ENCODE measurements around the gene EDAR. TPM values are rescaled to one million over a fixed set of nuclear protein-coding genes. Genes with fewer than 3 reads are reported as not detected.

Gene EDAR
- total RNA-seq, 6 donors from 2014 or later: under 0.01 to 0.13 (median 0.09) TPM; not detected in 3

- no peaks in the 10 kb centered on the region for H3K4me1 ChIP-seq
- ATAC-seq (ENCODE audit: low FRiP score in 2 of 2) (no peak), DNase-seq (no peak)
- peaks cover 0 to 2% (median 0%) of the 10 kb centered on the region in 4 donors for H3K36me3 ChIP-seq
- TF ChIP-seq CTCF (IDR thresholded peaks at IDR 0.05) (peak in 2 of 6 experiments; percentile 11 to 13), EP300 (IDR thresholded peaks at IDR 0.05) (no peak)
- H3K9me3 ChIP-seq: no peaks in the 10 kb centered on the region
- 43% methylated on average over 1 of the region's 1 CpG for WGBS, 2 donors
- no peak overlapping the region for H3K27ac ChIP-seq
- no peaks in the 10 kb centered on the region for H3K27me3 ChIP-seq
- no peak overlapping the region for H3K4me3 ChIP-seq
Measured at GRCh38 chr2:108855194-108855593, 133.8 kb downstream of the EDAR start.

- Histone ChIP-seq H3K27me3 (no peaks in the 10 kb centered on the region), H3K36me3 (peaks cover 0 to 2% (median 0%) of the 10 kb centered on the region in 4 donors), H3K9me3 (no peaks in the 10 kb centered on the region), H3K4me3 (no peak overlapping the region), H3K27ac (no peak overlapping the region), H3K4me1 (no peaks in the 10 kb centered on the region)
- 77 to 80% methylated on average over 1 of the region's 1 CpG for WGBS, 2 donors
- DNase-seq (no peak), ATAC-seq (ENCODE audit: low FRiP score in 2 of 2) (no peak)
- TF ChIP-seq EP300 (IDR thresholded peaks at IDR 0.05): no peak
- no peak for TF ChIP-seq POLR2A (IDR thresholded peaks at IDR 0.05)
- no peak for TF ChIP-seq POLR2AphosphoS5 (IDR thresholded peaks at IDR 0.05)
- no peak for TF ChIP-seq CTCF (IDR thresholded peaks at IDR 0.05)
Measured at GRCh38 chr2:108854484-108854883, 134.5 kb downstream of the EDAR start.

GRCh38 chr2:108853421-108853820, 135.6 kb downstream of the EDAR start:
- no peak overlapping the region for H3K27ac ChIP-seq
- H3K36me3 ChIP-seq: peaks cover 0 to 2% (median 0%) of the 10 kb centered on the region in 4 donors
- H3K27me3 ChIP-seq: no peaks in the 10 kb centered on the region
- no peak overlapping the region for H3K4me3 ChIP-seq
- no peaks in the 10 kb centered on the region for H3K4me1 ChIP-seq
- ATAC-seq (ENCODE audit: low FRiP score in 2 of 2) (no peak), DNase-seq (no peak)
- 83 to 87% methylated on average over 2 of the region's 2 CpGs for whole genome bisulfite sequencing, 2 donors
- no peaks in the 10 kb centered on the region for H3K9me3 ChIP-seq
- no peak for TF ChIP-seq POLR2AphosphoS5 (IDR thresholded peaks at IDR 0.05)
- TF ChIP-seq CTCF (IDR thresholded peaks at IDR 0.05): no peak
- TF ChIP-seq EP300 (IDR thresholded peaks at IDR 0.05): no peak
- no peak for TF ChIP-seq POLR2A (IDR thresholded peaks at IDR 0.05)

- DNase-seq: no peak
- no peak for TF ChIP-seq POLR2A (IDR thresholded peaks at IDR 0.05)
- TF ChIP-seq CTCF (IDR thresholded peaks at IDR 0.05): no peak
- TF ChIP-seq POLR2AphosphoS5 (IDR thresholded peaks at IDR 0.05): no peak
- no peak for TF ChIP-seq EP300 (IDR thresholded peaks at IDR 0.05)
- Histone ChIP-seq H3K4me1 (no peaks in the 10 kb centered on the region), H3K4me3 (no peak overlapping the region), H3K27ac (no peak overlapping the region), H3K36me3 (peaks cover 0 to 2% (median 0%) of the 10 kb centered on the region in 4 donors), H3K27me3 (no peaks in the 10 kb centered on the region), H3K9me3 (no peaks in the 10 kb centered on the region)
- 98 to 100% methylated on average over 3 of the region's 3 CpGs for WGBS, 2 donors
- ATAC-seq (ENCODE audit: low FRiP score in 2 of 2): no peak
Measured at GRCh38 chr2:108852375-108852774, 136.6 kb downstream of the EDAR start.

GRCh38 chr2:108847000-108847399, 142.0 kb downstream of the EDAR start:
- Histone ChIP-seq H3K36me3 (peaks cover 0 to 2% (median 0%) of the 10 kb centered on the region in 4 donors), H3K4me3 (no peak overlapping the region), H3K9me3 (no peaks in the 10 kb centered on the region), H3K27me3 (no peaks in the 10 kb centered on the region), H3K27ac (no peak overlapping the region), H3K4me1 (no peaks in the 10 kb centered on the region)
- 84 to 96% methylated on average over 1 of the region's 1 CpG for WGBS, 2 donors
- ATAC-seq (ENCODE audit: low FRiP score in 2 of 2): no peak
- no peak for TF ChIP-seq POLR2A (IDR thresholded peaks at IDR 0.05)
- no peak for TF ChIP-seq POLR2AphosphoS5 (IDR thresholded peaks at IDR 0.05)
- TF ChIP-seq EP300 (IDR thresholded peaks at IDR 0.05): no peak
- TF ChIP-seq CTCF (IDR thresholded peaks at IDR 0.05): no peak
- no peak for DNase-seq

All from upper lobe of left lung (tissue), 6 donors.